Sigmoid colon (tissue), 4 donors: ENCODE results near the gene POMP.

Source experiments
- EP300 ChIP-seq, 4 donors: sonication (generic); formaldehyde crosslinking; IDR thresholded peaks; one replicate each; pipeline ENCODE4 v1.6.1; 2017; ENCODE audit warnings: antibody characterized with exemption in 4 of 4
- POLR2A ChIP-seq, 2 donors: fragments of 450-650 bp; IDR thresholded peaks; one replicate each; pipeline ENCODE4 v1.6.1; 2016; ENCODE audit warnings: antibody characterized with exemption in 2 of 2, mild to moderate bottlenecking in 2 of 2, moderate library complexity in 2 of 2
- POLR2AphosphoS5 ChIP-seq, 4 donors: sonication (generic); formaldehyde crosslinking; IDR thresholded peaks; one replicate each; pipeline ENCODE4 v1.6.1; 2017; ENCODE audit warnings: antibody characterized with exemption in 4 of 4
- TF ChIP-seq, protein P1 (sequence below), 4 experiments: fragments of 450-650 bp in 3 of 4; fragments of 200-600 bp in 1 of 4; IDR thresholded peaks; one replicate each; pipeline ENCODE4 v1.5.1; 2016 to 2019; ENCODE audit warnings: antibody characterized with exemption in 4 of 4, mild to moderate bottlenecking in 3 of 4, moderate library complexity in 2 of 4

GRCh38 chr13:28714651-28715050 lies 55.7 kb downstream of the POMP start:
- TF ChIP-seq, protein P1, sequence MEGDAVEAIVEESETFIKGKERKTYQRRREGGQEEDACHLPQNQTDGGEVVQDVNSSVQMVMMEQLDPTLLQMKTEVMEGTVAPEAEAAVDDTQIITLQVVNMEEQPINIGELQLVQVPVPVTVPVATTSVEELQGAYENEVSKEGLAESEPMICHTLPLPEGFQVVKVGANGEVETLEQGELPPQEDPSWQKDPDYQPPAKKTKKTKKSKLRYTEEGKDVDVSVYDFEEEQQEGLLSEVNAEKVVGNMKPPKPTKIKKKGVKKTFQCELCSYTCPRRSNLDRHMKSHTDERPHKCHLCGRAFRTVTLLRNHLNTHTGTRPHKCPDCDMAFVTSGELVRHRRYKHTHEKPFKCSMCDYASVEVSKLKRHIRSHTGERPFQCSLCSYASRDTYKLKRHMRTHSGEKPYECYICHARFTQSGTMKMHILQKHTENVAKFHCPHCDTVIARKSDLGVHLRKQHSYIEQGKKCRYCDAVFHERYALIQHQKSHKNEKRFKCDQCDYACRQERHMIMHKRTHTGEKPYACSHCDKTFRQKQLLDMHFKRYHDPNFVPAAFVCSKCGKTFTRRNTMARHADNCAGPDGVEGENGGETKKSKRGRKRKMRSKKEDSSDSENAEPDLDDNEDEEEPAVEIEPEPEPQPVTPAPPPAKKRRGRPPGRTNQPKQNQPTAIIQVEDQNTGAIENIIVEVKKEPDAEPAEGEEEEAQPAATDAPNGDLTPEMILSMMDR (IDR thresholded peaks at IDR 0.05) = no peak
- TF ChIP-seq EP300 (IDR thresholded peaks at IDR 0.05) = no peak
- no peak for TF ChIP-seq POLR2AphosphoS5 (IDR thresholded peaks at IDR 0.05)
- no peak for TF ChIP-seq POLR2A (IDR thresholded peaks at IDR 0.05)
